DND-41 (cell line): ENCODE measurements around the gene AEBP2.

ENCODE experiments used
- ATAC-seq: fragments of 200-7000 bp; cut with Tn5 transposase; 3 replicates; pipeline ENCODE4 v1.9.1; 2021; ENCODE audit warnings: low read depth; ENCODE audit not compliant: insufficient read depth
- DNase-seq: peaks from one replicate; pipeline ENCODE4 v3.0.0-alpha.2; 2020
- H2AFZ ChIP-seq: 2 replicates; pipeline ENCODE4 v1.6.0; 2012; ENCODE audit warnings: low read depth, low read length
- H3K27ac ChIP-seq: 2 replicates; pipeline ENCODE4 v1.5.1; 2012; ENCODE audit warnings: low read length, inconsistent platforms
- H3K27me3 ChIP-seq: fragments of 200-600 bp; sonication (generic); 2 replicates; pipeline ENCODE4 v1.6.0; 2012; ENCODE audit warnings: low read length, mild to moderate bottlenecking, inconsistent platforms; ENCODE audit not compliant: insufficient read depth, poor library complexity
- H3K36me3 ChIP-seq: 2 replicates; pipeline ENCODE4 v1.5.1; 2012; ENCODE audit warnings: low read length, inconsistent platforms; ENCODE audit not compliant: insufficient read depth
- H3K4me1 ChIP-seq: 2 replicates; pipeline ENCODE4 v1.5.1; 2012; ENCODE audit warnings: mild to moderate bottlenecking, low read length; ENCODE audit not compliant: insufficient read depth
- H3K4me2 ChIP-seq: 2 replicates; pipeline ENCODE4 v1.6.0; 2012; ENCODE audit warnings: mild to moderate bottlenecking, moderate library complexity, low read length, inconsistent platforms; ENCODE audit not compliant: insufficient read depth
- H3K4me3 ChIP-seq, 2 experiments: fragments of 200-600 bp in 1 of 2; shearing (Covaris generic) in 1 of 2; 2 replicates each; pipeline ENCODE4 v1.5.1; 2012 to 2016; ENCODE audit warnings: inconsistent platforms in 2 of 2, low read length in 2 of 2, mild to moderate bottlenecking in 2 of 2, low read depth in 1 of 2, moderate library complexity in 1 of 2
- H3K79me2 ChIP-seq: 2 replicates; pipeline ENCODE4 v1.6.0; 2012; ENCODE audit warnings: low read length, inconsistent platforms; ENCODE audit not compliant: insufficient read depth
- H3K9ac ChIP-seq: 2 replicates; pipeline ENCODE4 v1.6.0; 2012; ENCODE audit warnings: low read depth, mild to moderate bottlenecking, inconsistent platforms, low read length, moderate library complexity
- H3K9me3 ChIP-seq: 2 replicates; pipeline ENCODE4 v1.5.1; 2012; ENCODE audit warnings: low read length, moderate library complexity, mild to moderate bottlenecking, inconsistent platforms; ENCODE audit not compliant: insufficient read depth, severe bottlenecking
- H4K20me1 ChIP-seq: 2 replicates; pipeline ENCODE4 v1.6.0; 2012; ENCODE audit warnings: low read length; ENCODE audit not compliant: insufficient read depth
- CTCF ChIP-seq: IDR thresholded peaks from 2 replicates; pipeline ENCODE4 v1.5.1; 2012; ENCODE audit warnings: borderline replicate concordance, low read length, moderate library complexity, mild to moderate bottlenecking; ENCODE audit not compliant: poor library complexity, severe bottlenecking; ENCODE audit errors: extremely low read depth
- EZH2 ChIP-seq: IDR thresholded peaks from 3 replicates; pipeline ENCODE4 v1.6.1; 2012; ENCODE audit warnings: borderline replicate concordance, low read depth, mild to moderate bottlenecking, moderate library complexity, low read length, inconsistent platforms; ENCODE audit not compliant: severe bottlenecking

AEBP2 gene

GRCh38 chr12:19490908-19491307 is 51.6 kb downstream of the AEBP2 start:
- TF ChIP-seq CTCF: no peak
- TF ChIP-seq EZH2: no peak
- no peak overlapping the region for H3K9ac ChIP-seq
- H3K4me1 ChIP-seq: no peaks in the 10 kb centered on the region
- no peak for DNase-seq
- no peaks in the 10 kb centered on the region for H3K9me3 ChIP-seq
- no peaks in the 10 kb centered on the region for H3K27me3 ChIP-seq
- H3K4me2 ChIP-seq: no peak overlapping the region
- H3K36me3 ChIP-seq: peaks cover 74% of the 10 kb centered on the region
- H3K27ac ChIP-seq: no peak overlapping the region
- H3K79me2 ChIP-seq: peaks cover 99% of the 10 kb centered on the region
- no peak for ATAC-seq
- H4K20me1 ChIP-seq: peaks cover 39% of the 10 kb centered on the region
- no peak overlapping the region for H3K4me3 ChIP-seq
- H2AFZ ChIP-seq: no peak overlapping the region

- H3K4me1 ChIP-seq: no peaks in the 10 kb centered on the region
- no peak overlapping the region for H3K4me3 ChIP-seq
- DNase-seq (no peak), ATAC-seq (no peak)
- TF ChIP-seq CTCF (no peak), EZH2 (no peak)
- H3K9ac ChIP-seq: no peak overlapping the region
- peaks cover 73% of the 10 kb centered on the region for H3K36me3 ChIP-seq
- no peak overlapping the region for H2AFZ ChIP-seq
- H4K20me1 ChIP-seq: peaks cover 29% of the 10 kb centered on the region
- peaks cover 99% of the 10 kb centered on the region for H3K79me2 ChIP-seq
- no peak overlapping the region for H3K27ac ChIP-seq
- H3K27me3 ChIP-seq: no peaks in the 10 kb centered on the region
- no peak overlapping the region for H3K4me2 ChIP-seq
- H3K9me3 ChIP-seq: no peaks in the 10 kb centered on the region
Observed at GRCh38 chr12:19491863-19492262, 52.6 kb downstream of the AEBP2 start.

GRCh38 chr12:19496219-19496878 is 57.1 kb downstream of the AEBP2 start:
- Histone ChIP-seq H3K4me3 (no peak overlapping the region), H3K27me3 (no peaks in the 10 kb centered on the region), H3K27ac (no peak overlapping the region), H3K9ac (no peak overlapping the region), H3K4me1 (no peaks in the 10 kb centered on the region), H3K79me2 (peaks cover 97% of the 10 kb centered on the region), H3K36me3 (peaks cover 88% of the 10 kb centered on the region), H4K20me1 (peaks cover 16% of the 10 kb centered on the region; the same call in 1 of the 2 replicates), H3K9me3 (no peaks in the 10 kb centered on the region), H3K4me2 (no peak overlapping the region), H2AFZ (no peak overlapping the region)
- TF ChIP-seq EZH2 (no peak), CTCF (no peak)
- DNase-seq: no peak
- no peak for ATAC-seq
